Right cardiac atrium (tissue), 5 donors: ENCODE results near the gene MRPS34. TPM values are rescaled to one million over a fixed set of nuclear protein-coding genes. Genes with fewer than 3 reads are reported as not detected.
"Not testable (repeated sequence)": the region's sequence is repeated elsewhere in the genome, so short reads cannot be mapped to it uniquely, and the experiment has no call there.

Experiments
- ATAC-seq, 2 donors: fragments of 200-7000 bp; cut with Tn5 transposase; one replicate each; pipeline versions ENCODE4 v1.8.0 to v1.9.1; 2020; ENCODE audit warnings: moderate library complexity in 2 of 2, mild to moderate bottlenecking in 1 of 2
- DNase-seq, 3 donors: peaks; one replicate each; pipeline ENCODE4 v3.0.0-alpha.2; 2020
- H3K27ac ChIP-seq: one replicate; pipeline ENCODE4 v1.5.1; 2013; ENCODE audit warnings: mild to moderate bottlenecking, low read length, control low read depth, moderate library complexity
- H3K27me3 ChIP-seq: one replicate; pipeline ENCODE4 v1.6.1; 2013; ENCODE audit not compliant: control insufficient read depth, insufficient read depth
- H3K4me1 ChIP-seq: one replicate; pipeline ENCODE4 v1.6.1; 2013; ENCODE audit warnings: low read length; ENCODE audit not compliant: control insufficient read depth, insufficient read depth
- H3K4me3 ChIP-seq: one replicate; pipeline ENCODE4 v1.5.1; 2013; ENCODE audit warnings: low read length, control low read depth
- H3K9me3 ChIP-seq: one replicate; pipeline ENCODE4 v1.6.1; 2013; ENCODE audit warnings: low read length; ENCODE audit not compliant: control insufficient read depth
- WGBS: extraction: QIAGEN DNeasy Blood & Tissue Kit; methylation state at CpG from one replicate; pipeline ENCODE4 v1.1.7; 2013; 5-methylcytosine and 5-hydroxymethylcytosine counted together
- intact Hi-C, 4 donors: fragments of 100-400 bp; cut with DNase I; formaldehyde crosslinking; loops; one replicate each; pipeline versions ENCODE4 v1.11.0 to v1.14.0; 2022 to 2023
- polyA plus RNA-seq: library from polyadenylated mRNA; stranded (reverse); fragments of 200-250 nt; gene quantifications from one replicate; pipeline ENCODE4 v1.2.3, GENCODE V29; 2013
- total RNA-seq, 4 donors: library from RNA; stranded (reverse); fragmentation: NEBNext Ultra II Directional; extraction: Animal tissue kit (Norgen Biotek cat#: 25700); gene quantifications; one replicate each; pipeline ENCODE4 v1.2.1, GENCODE V29; 2021
- donor health status: healthy with polysubstance abuse.
- donor health status: DM: no; HTN: yes; CAD: no.
- donor health status: DM: no; HTN: no; CAD: no.
- donor health status: DM: no; HTN: yes; CAD: no; lungs with severe emphysema.
- donor health status: DM: yes; HTN: yes; CAD: no.

Gene MRPS34
- total and polyA plus RNA-seq, 5 donors, result 53.3 to 91.4 (median 73.5) TPM

GRCh38 chr16:1816396-1817275, 43.7 kb upstream of the MRPS34 start:
- no peaks in the 10 kb centered on the region for H3K27me3 ChIP-seq

GRCh38 chr16:1815461-1815860, 42.5 kb upstream of the MRPS34 start:
- Histone ChIP-seq H3K27ac (no peak overlapping the region), H3K27me3 (no peaks in the 10 kb centered on the region), H3K4me1 (no peaks in the 10 kb centered on the region), H3K9me3 (no peaks in the 10 kb centered on the region), H3K4me3 (no peak overlapping the region)
- ATAC-seq, result no peak
- WGBS, result 90% methylated on average over 11 of the region's 11 CpGs
- intact Hi-C loops, result no loop called here
- no peak for DNase-seq

More at GRCh38 chr16:1816396-1817275, 43.7 kb upstream of the MRPS34 start:
- DNase-seq, result peak in 1 of 3 donors; percentile 46
- no peaks in the 10 kb centered on the region for H3K9me3 ChIP-seq
- no peaks in the 10 kb centered on the region for H3K4me1 ChIP-seq
- H3K27ac ChIP-seq, result no peak overlapping the region
- H3K4me3 ChIP-seq, result no peak overlapping the region
- intact Hi-C loops, result no loop called here
- no peak for ATAC-seq
- 93% methylated on average over 40 of the region's 40 CpGs for WGBS

- Histone ChIP-seq H3K9me3 (no peaks in the 10 kb centered on the region), H3K4me1 (no peaks in the 10 kb centered on the region), H3K27ac (no peak overlapping the region), H3K4me3 (no peak overlapping the region), H3K27me3 (no peaks in the 10 kb centered on the region)
- WGBS, result 23% methylated on average over 17 of the region's 17 CpGs
- DNase-seq (peak; percentile 74 to 94 (median 92)), ATAC-seq (peak; percentile 85 to 91)
- intact Hi-C loops, result no loop called here
Observed at GRCh38 chr16:1812732-1813163, 39.8 kb upstream of the MRPS34 start.

- DNase-seq, result peak in 1 of 3 donors; percentile 26
- Histone ChIP-seq H3K27me3 (no peaks in the 10 kb centered on the region), H3K27ac (no peak overlapping the region), H3K4me1 (no peaks in the 10 kb centered on the region), H3K9me3 (no peaks in the 10 kb centered on the region), H3K4me3 (no peak overlapping the region)
- 95% methylated on average over 16 of the region's 16 CpGs for WGBS
- intact Hi-C loops, result no loop called here
- ATAC-seq, result no peak
Observed at GRCh38 chr16:1810536-1810935, 37.6 kb upstream of the MRPS34 start.

GRCh38 chr16:1810106-1810505, 37.2 kb upstream of the MRPS34 start:
- intact Hi-C loops, result no loop called here
- H3K4me1 ChIP-seq, result no peaks in the 10 kb centered on the region

GRCh38 chr16:1809281-1809801, 36.4 kb upstream of the MRPS34 start:
- no peak for ATAC-seq

More at GRCh38 chr16:1810106-1810505, 37.2 kb upstream of the MRPS34 start:
- ATAC-seq (no peak), DNase-seq (peak in 1 of 3 donors; percentile 16)
- no peak overlapping the region for H3K4me3 ChIP-seq
- no peak overlapping the region for H3K27ac ChIP-seq
- H3K27me3 ChIP-seq, result no peaks in the 10 kb centered on the region
- no peaks in the 10 kb centered on the region for H3K9me3 ChIP-seq
- 93% methylated on average over 16 of the region's 16 CpGs for WGBS

GRCh38 chr16:1808691-1809090, 35.8 kb upstream of the MRPS34 start:
- Histone ChIP-seq H3K4me3 (no peak overlapping the region), H3K9me3 (no peaks in the 10 kb centered on the region), H3K4me1 (no peaks in the 10 kb centered on the region), H3K27ac (no peak overlapping the region), H3K27me3 (no peaks in the 10 kb centered on the region)
- ATAC-seq (no peak), DNase-seq (peak in 1 of 3 donors; percentile 24)
- intact Hi-C loops, result no loop called here
- 88% methylated on average over 18 of the region's 18 CpGs for WGBS

More at GRCh38 chr16:1809281-1809801, 36.4 kb upstream of the MRPS34 start:
- peak in 1 of 3 donors; percentile 49 for DNase-seq
- H3K4me1 ChIP-seq, result no peaks in the 10 kb centered on the region
- no peaks in the 10 kb centered on the region for H3K9me3 ChIP-seq
- H3K4me3 ChIP-seq, result no peak overlapping the region
- H3K27me3 ChIP-seq, result no peaks in the 10 kb centered on the region
- intact Hi-C loops, result no loop called here
- WGBS, result 77% methylated on average over 28 of the region's 28 CpGs
- H3K27ac ChIP-seq, result no peak overlapping the region

GRCh38 chr16:1807626-1808025, 34.7 kb upstream of the MRPS34 start:
- ATAC-seq (peak in 1 of 2 donors; percentile 11), DNase-seq (peak in 2 of 3 donors; percentile 14 to 47)
- H3K9me3 ChIP-seq, result no peaks in the 10 kb centered on the region
- intact Hi-C loops, result no loop called here
- H3K4me3 ChIP-seq, result no peak overlapping the region
- 92% methylated on average over 10 of the region's 10 CpGs for WGBS
- H3K27ac ChIP-seq, result no peak overlapping the region
- H3K27me3 ChIP-seq, result no peaks in the 10 kb centered on the region
- H3K4me1 ChIP-seq, result no peaks in the 10 kb centered on the region

- no peak for ATAC-seq
- Histone ChIP-seq H3K27me3 (no peaks in the 10 kb centered on the region), H3K4me3 (no peak overlapping the region), H3K9me3 (no peaks in the 10 kb centered on the region), H3K4me1 (no peaks in the 10 kb centered on the region), H3K27ac (no peak overlapping the region)
- DNase-seq, result no peak
- intact Hi-C loops, result no loop called here
- 84% methylated on average over 10 of the region's 10 CpGs for WGBS
Observed at GRCh38 chr16:1800701-1801100, 27.8 kb upstream of the MRPS34 start.

GRCh38 chr16:1799263-1799662, 26.3 kb upstream of the MRPS34 start:
- H3K4me3 ChIP-seq, H3K27me3 ChIP-seq, H3K4me1 ChIP-seq, ATAC-seq, intact Hi-C loops, H3K9me3 ChIP-seq, H3K27ac ChIP-seq: not testable (repeated sequence)
- 83% methylated on average over 5 of the region's 5 CpGs for WGBS
- DNase-seq, result peak in 1 of 3 donors; percentile 24

- Histone ChIP-seq H3K9me3 (no peaks in the 10 kb centered on the region), H3K4me3 (no peak overlapping the region), H3K27ac (no peak overlapping the region), H3K27me3 (no peaks in the 10 kb centered on the region), H3K4me1 (no peaks in the 10 kb centered on the region)
- intact Hi-C loops, result no loop called here
- ATAC-seq (no peak), DNase-seq (peak in 2 of 3 donors; percentile 28 to 54)
- 85% methylated on average over 32 of the region's 32 CpGs for WGBS
Observed at GRCh38 chr16:1794908-1795666, 22.2 kb upstream of the MRPS34 start.
